Middle frontal gyrus (tissue), 1 donor: ENCODE measurements around the gene SNX2.
"Not testable (repeated sequence)": the region's sequence is repeated elsewhere in the genome, so short reads cannot be mapped to it uniquely, and the experiment has no call there.

ENCODE experiments used
- DNase-seq: peaks from one replicate; pipeline ENCODE4 v3.0.0-alpha.2; 2015; ENCODE audit warnings: low spot score; ENCODE audit errors: extremely low spot score

SNX2 gene

GRCh38 chr5:122774861-122775549 lies at the start of gene SNX2:
Gene SNX2, plus strand, starts transcription at chr5:122775080. Its CDS starts 24 bp downstream, at chr5:122775104.
- peak; percentile 80 for DNase-seq

- DNase-seq: no peak
These were observed 47.8 kb upstream of the SNX2 start for GRCh38 chr5:122727112-122727541.

- DNase-seq: no peak
These were observed 44.8 kb upstream of the SNX2 start for GRCh38 chr5:122730037-122730436.

GRCh38 chr5:122730456-122730855 lies 44.4 kb upstream of the SNX2 start:
- DNase-seq: no peak

GRCh38 chr5:122736086-122736845 lies 38.6 kb upstream of the SNX2 start:
- no peak for DNase-seq

- DNase-seq: no peak
These were observed 36.8 kb upstream of the SNX2 start for GRCh38 chr5:122738088-122738487.

- DNase-seq: no peak
These were observed 33.2 kb upstream of the SNX2 start for GRCh38 chr5:122741681-122742080.

GRCh38 chr5:122743261-122743660 lies 31.6 kb upstream of the SNX2 start:
- no peak for DNase-seq

- no peak for DNase-seq
These were observed 29.3 kb upstream of the SNX2 start for GRCh38 chr5:122745597-122745996.

- no peak for DNase-seq
These were observed 25.0 kb upstream of the SNX2 start for GRCh38 chr5:122749886-122750285.

GRCh38 chr5:122751293-122751782 lies 23.5 kb upstream of the SNX2 start:
- no peak for DNase-seq

- DNase-seq: no peak
These were observed 21.4 kb upstream of the SNX2 start for GRCh38 chr5:122753500-122753899.

- DNase-seq: no peak
These were observed 19.1 kb upstream of the SNX2 start for GRCh38 chr5:122755783-122756182.

GRCh38 chr5:122756264-122756911 lies 18.5 kb upstream of the SNX2 start:
- no peak for DNase-seq

GRCh38 chr5:122757285-122757684 lies 17.6 kb upstream of the SNX2 start:
- no peak for DNase-seq

- DNase-seq: no peak
These were observed 15.4 kb upstream of the SNX2 start for GRCh38 chr5:122759241-122760070.

GRCh38 chr5:122760236-122760635 lies 14.6 kb upstream of the SNX2 start:
- no peak for DNase-seq

- no peak for DNase-seq
These were observed 13.8 kb upstream of the SNX2 start for GRCh38 chr5:122761115-122761514.

GRCh38 chr5:122761896-122762295 lies 13.0 kb upstream of the SNX2 start:
- DNase-seq: not testable (repeated sequence)

GRCh38 chr5:122766130-122766529 lies 8.8 kb upstream of the SNX2 start:
- DNase-seq: no peak

GRCh38 chr5:122770477-122770876 lies 4.4 kb upstream of the SNX2 start:
- no peak for DNase-seq
